HS-5 (cell line): Measurements from ENCODE around the gene SGF29.
"Not testable (repeated sequence)": the region's sequence is repeated elsewhere in the genome, so short reads cannot be mapped to it uniquely, and the experiment has no call there.

Experiments used
- DNase-seq: peaks from one replicate; pipeline ENCODE4 v3.0.0-alpha.2; 2012; ENCODE audit warnings: low read depth

SGF29 gene

DNA sequence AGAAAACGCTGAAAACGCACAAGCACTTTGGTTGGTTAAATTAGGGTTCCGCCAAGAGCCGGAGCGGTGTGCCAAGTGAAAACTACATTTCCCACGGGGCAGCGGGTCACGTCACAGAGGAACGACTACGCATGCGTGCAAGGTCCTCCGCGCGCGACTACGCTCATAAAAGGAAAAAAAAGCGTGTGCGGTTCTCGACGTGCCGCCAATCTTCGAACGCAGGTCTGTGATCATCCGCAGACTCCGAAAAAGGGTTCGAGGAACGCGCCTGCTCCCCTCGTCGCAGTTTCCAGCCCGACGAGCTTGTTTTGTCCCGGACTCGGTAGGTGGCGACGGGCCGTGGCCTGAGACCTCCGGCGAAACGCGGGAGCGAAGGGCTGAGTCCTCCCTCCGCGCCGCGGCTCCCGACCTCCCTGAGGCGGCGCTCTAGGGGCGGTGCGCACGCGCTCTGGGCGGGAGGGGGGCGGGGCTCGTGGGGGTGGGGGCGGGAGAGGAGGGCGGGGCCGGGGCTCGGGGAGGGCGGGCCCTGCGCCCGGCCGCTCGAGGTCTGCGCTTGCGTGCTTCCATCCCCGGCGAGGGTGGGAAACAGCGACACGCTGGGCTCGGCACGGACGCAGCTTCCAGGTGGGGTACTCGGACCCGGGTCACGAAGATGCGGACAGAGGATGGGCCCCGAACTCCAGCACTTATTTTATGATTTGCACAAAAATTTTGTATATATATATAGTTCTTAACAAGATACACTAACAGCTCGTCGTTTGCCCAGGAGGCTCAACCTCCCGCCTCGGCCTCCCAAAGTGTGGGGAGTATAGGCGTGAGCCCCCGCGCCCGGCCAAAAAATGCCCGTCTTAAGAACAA lies at the start of gene SGF29:
TSS of gene SGF29 (plus strand) at position 145 of the 858 bp plus-strand sequence. CDS start 27,150 bp downstream, outside the sequence.
- peak; percentile 80 for DNase-seq

DNA sequence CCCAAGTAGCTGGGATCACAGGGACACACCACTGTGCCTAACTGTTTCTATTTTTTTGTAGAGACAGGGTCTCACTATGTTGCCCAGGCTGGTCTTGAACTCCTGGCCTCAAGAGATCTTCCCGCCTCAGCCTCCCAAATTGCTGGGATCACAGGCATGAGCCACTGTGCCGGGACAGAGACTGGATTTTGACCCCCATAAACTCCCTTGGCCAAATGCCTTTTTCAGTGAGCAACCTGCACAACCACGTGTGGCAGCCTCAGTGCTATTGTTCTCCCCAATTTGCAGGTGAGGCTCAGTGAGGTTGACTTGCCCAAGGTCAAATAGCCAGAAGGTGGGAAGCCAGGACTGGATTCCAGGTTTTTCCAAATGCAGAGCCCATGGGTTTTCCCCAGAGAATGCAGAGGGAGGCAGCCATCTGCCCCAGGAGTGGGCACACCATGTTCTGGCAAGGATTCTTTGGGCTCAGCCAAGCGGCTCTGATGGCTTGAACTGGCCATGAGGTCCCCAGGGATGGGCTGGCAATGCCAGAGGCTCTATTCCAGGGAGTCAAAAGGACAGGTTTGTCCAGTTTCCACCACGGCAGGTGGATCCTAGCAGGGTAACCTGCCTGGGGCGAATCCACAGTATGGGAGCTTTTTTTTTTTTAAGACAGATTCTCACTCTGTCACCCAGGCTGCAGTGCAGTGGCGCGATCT lies 48.9 kb upstream of the SGF29 start:
- DNase-seq: no peak

DNA sequence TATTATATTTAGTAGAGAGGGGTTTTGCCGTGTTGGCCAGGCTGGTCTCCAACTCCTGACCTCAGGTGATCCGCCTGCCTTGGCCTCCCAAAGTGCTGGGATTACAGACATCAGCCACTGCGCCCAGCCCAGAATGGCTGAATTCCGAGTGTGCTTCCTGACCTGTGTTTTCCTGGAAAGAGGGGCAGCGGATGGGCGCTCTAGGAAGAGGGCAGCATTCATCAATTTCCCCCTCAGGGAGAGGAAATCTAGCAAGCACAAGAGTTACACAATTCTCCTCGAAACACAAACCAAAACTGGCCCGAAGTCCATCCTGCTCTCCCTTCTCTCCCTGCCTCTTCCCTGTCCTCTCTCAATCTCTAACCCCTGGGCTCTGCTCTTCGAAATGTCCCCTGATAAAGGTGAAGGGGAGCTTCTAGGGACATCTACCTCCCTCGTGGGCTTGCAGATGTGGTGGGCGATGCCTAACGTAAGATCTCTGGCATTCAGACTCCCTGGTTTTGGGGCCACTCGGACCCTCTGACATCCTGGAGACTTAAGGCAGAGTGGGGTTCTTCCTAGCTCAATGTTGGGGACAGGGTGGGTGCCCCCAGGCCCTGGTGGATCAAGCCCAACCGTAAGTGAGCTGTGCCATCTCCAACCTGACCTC lies 48.1 kb upstream of the SGF29 start:
- no peak for DNase-seq

DNA sequence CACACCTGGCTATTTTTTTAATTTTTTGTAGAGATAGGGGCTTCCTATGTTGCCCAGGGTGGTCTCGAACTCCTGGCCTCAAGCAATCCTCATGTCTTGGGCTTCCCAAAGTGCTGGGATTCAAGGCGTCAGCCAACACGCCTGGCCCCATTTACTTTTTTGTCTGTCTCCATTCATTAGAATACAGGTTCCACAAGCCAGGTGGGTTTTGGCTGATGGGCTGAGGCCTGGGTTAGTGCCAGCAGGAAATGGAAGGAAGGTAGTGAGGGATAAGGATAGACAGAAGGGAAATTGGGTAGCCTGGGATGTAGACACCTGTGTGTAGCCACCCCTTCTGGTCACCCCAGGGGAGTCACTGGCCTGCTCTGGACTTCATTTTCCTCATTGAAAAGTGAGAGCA lies 42.7 kb upstream of the SGF29 start:
- DNase-seq: no peak

DNA sequence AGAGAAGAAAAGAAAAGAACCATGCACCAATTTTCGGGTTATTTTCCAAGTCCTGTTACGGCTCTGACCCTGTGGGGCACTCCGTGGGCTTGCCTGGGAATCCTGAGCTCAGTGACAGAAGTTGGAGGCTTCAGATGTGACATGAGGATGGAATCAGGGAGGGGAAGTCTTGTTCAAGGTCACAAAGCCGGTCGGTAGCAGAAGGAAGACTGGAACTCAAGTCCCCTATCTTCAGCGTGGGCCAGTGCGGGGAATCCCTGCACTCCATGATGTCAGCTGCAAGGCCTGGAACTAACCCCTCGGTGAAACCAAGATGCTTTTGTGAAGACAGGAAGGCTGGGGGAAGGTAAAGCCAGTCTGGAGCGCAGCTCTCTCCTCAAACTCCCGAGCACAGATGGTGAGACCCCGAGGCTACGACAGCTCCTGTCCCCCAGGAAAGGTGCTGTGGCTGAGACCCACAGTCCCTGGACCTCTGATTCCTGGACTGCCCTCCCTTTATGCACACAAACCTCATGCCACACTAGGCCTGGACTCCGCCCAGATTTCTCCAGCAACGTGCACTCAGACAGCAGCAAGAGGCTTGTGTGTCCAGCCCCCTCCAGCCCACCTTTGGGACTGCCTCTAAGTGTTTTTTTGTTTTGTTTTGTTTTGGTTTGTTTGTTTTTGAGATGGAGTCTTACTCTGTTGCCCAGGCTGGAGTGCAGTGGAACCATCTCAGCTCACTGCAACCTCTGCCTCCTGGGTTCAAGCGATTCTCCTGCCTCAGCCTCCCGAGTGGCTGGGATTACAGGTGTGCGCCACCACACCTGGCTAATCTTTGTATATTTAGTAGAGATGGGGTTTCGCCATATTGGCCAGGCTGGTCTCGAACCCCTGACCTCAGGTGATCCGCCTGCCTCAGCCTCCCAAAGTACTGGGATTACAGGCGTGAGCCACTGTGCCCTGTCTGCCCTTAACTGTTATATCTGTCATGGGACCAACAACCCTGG lies 41.6 kb upstream of the SGF29 start:
- no peak for DNase-seq

DNA sequence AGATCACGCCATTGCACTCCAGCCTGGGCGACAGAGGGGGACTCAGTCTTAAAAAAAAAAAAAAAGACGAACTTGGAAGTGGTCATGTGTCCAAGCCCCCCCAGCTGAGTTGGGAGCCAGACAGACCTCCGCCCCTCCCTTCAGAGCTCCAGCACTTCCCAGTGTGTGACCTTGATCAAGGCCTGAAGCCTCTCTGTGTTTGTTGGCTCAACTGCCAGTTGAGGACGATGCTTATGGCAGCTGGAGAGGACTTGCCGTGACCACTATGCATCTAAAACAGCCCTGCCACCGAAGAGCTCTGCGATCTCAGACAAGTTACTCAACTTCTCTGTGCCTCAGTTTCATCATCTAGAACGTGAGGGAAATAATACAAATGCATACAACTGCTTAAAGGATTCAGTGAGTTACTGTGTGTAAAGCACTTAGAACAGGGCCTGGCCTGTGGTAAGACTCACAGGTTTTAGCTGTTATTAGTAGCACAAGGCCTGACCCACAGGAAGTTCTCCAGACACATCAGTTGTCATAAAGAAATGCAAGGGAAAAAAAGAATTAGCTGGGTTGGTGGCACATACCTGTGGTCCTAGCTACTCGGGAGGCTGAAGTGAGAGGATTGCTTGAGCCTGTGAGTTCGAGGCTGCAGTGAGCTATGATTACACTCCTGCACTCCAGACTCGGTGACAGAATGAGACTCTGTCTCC lies 40.1 kb upstream of the SGF29 start:
- no peak for DNase-seq

DNA sequence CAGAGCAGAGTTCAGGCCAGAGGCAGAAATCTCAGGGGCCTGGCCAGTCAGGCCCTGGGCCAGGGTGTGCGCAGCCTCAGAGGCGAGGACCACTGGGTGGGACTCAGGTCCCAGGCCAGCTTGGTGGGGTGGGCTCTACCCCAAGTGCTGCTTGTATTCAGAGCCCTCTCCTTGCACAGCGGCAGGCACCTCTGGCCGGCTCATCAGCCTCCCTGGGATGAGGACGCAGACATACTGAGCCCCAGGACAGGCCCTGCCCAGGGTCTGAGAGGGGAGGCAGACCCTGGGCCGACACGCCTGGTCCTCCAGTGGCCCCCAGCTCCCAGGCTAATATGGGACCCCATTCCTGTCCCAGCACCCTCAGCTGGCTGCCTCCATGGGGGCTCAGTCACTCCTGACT lies 39.5 kb upstream of the SGF29 start:
- DNase-seq: no peak

DNA sequence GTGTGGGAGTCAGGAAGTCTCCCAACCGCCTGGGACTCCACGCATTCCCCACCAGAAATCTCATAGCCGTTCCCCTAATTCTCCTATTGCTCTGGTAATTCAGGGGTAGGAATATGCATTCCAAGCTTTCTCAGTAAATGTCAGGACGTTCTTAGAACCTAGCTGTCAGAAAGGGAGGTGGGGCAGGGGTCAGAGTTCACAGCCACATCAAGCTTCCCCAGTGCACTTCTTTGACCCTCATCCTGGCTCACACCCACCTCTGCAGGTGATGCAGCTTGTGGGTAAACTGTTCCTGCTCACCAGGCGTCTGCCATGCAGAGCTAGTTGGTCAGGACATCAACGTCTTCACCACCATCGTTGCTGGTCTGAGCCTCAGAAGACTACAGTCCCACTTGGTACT lies 33.0 kb upstream of the SGF29 start:
- no peak for DNase-seq

DNA sequence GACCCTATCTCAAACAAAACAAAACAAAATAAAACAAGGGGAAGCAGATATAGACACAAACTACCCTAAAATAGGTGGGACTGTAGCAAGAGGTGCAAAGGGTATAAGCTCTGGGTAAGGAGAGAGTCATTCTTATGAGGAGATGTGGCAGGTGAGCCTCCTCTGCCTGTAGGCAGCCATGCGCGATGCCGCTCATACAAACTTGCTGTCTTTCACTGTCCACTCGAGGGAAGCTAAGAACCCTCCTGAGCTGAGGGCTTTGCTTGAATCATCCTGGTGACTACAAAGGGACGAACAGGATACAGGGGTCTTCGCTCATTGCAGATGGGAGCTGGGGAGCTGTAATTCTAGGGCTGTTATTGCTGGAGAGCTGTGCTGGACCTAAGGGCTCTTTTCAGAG lies 32.3 kb upstream of the SGF29 start:
- DNase-seq: no peak

DNA sequence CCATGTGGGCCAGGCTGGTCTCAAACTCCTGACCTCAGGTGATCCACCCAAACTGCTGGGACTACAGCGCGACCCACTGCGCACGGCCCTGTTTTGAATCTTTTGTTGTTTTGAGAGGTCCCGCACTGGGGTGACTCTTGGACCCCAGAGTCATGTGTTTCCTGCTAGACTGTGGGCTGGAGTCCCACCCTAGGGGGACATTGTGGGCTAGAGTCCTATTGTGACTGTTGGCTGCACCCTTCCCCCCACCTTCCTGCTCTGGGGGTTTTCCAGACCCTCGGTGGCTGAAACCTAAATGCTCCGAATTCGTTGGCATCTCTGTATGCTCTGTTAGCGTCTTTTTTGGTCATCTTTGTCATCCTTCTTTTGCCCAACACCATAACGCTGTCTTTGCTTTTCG lies 30.9 kb upstream of the SGF29 start:
- DNase-seq: no peak

DNA sequence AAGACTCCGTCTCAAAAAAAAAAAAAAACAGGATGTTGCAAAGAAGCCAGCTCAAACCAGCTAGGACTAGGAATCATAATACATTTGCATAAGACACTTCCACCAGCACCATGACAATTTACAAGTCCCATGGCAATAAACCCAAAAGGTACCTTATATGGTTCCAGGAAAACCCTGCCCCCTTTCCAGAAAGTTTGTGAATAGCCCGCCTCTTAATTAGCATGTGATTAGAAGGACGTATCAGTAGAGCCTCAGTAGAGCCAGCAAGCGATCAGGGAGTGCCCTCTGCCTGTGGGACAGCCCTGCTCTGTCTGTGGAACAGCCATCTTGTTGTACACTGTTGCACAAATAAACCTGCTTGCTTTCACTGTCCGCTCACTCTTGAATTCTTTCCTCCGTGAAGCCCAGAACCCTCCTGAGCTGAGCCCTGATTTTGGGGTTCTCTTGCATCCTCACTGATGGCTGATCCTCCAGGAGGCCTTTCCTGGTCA lies 29.0 kb upstream of the SGF29 start:
- DNase-seq: no peak

DNA sequence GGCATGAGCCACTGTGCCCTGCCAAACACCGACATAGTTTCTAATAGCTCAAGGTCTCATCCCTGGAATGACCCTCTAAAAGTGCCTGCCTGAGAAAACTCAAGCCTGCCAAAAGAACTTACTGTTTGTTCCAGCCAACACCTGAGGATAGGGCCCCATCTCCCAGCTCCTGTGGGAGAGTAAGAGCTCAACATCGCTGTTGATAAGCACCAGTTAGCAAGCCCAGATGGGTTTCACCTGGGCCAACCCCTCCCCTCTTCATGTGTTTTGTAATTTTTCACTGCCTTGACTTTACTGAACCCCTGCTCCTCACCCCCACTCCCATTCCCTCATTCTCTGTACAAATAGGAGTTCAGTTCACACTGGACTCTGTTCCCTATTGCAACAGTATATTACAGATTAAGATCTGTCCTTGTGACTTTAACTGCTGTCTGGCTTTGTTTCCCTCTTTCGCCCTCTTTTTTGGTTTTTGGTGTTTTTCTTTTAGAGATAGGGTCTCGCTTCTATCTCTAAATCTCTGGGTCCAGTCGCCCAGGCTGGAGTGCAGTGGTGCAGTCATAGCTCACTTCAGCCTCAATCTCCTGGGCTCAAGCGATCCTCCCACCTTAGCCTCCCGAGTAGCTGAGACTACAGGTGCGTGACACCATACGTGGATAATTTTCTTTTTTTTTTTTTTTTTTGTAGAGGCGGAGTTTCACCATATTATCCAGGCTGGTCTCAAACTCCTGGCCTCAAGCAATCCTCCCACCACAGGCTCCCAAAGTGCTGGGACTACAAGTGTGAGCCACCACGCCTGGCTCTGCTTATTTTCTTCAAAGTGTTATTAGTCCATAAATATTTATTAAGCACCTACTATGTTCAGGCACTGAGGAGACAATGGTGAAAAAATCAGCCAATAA lies 27.3 kb upstream of the SGF29 start:
- no peak for DNase-seq

DNA sequence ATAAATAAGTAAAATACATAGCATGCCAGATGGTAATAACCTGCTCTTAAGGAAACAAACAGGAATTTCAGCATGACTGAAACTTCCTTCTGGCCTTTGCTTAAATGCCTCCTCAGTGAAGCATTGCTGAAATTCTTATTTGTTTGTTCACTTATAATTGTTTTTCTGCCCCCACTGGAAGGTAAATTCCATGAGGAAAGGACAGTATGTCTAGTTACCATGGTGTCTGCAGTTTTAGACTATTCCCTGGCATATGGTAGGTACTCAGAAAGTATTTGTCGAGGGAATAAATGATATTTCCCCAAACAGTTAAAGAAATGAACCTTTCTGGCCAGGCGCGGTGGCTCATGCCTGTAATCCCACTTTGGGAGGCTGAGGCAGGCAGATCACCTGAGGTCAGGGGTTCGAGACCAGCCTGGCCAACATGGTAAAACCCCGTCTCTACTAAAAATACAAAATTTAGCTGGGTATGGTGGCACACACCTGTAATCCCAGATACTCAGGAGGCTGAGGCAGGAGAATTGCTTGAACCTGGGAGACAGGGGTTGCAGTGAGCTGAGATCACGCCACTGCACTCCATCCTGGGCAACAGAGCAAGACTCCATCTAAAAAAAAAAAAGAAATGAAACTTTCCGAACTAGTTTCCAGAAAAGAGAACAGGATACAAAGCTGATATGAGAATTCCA lies 26.5 kb upstream of the SGF29 start:
- not testable (repeated sequence) for DNase-seq

DNA sequence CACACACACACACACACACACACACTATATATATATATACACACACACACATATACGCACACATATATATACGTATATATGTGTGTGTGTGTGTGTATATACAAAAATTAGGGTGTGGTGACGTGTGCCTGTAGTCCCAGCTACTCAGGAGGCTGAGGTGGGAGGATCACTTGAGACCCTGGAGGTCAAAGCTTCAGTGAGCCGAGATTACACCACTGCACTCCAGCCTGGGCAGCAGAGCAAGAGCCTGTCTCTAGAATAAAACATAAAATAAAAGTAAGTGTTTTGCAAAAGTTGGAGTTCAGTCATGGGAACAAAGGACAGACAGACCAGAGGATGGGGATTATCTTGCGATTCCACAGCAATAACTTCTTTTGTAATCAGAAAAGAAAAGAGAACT lies 25.7 kb upstream of the SGF29 start:
- DNase-seq: no peak

DNA sequence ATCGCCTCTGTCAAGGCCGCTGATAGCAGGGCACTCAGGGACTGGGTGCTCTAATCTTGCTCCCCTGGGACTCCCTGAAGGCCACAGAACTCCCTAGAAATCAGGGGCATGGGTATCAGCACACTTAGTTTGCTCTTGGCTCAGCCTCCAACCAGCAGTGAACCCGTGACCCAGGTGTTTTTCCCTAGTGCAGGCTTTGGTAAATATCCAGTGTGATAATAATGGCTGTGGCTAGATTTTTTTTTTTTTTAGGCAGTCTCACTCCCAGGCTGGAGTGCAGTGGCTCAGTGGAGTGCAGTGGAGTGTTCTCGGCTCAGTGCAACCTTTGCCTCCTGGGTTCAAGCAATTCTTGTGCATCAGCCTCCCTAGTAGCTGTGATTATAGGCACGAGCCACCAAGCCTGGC lies 25.3 kb upstream of the SGF29 start:
- no peak for DNase-seq

DNA sequence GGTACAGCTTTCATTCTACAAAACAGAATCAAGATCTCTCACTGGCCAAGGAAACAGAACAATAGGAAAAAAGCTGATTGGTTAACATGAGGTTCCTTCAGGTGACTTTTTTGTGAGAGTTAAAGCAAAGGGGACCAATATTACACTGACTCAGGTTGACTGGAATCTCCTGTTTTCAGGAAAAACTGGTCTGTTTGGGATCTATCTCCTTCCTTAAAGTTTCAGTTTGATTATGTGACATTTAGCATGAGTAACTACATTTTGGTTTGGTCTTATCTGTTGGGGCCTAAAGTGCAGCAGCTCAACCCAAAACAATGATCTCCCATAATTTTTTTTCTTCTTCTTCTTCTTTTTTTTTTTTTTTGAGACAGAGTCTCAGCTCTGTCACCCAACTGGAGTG lies 24.6 kb upstream of the SGF29 start:
- DNase-seq: no peak

DNA sequence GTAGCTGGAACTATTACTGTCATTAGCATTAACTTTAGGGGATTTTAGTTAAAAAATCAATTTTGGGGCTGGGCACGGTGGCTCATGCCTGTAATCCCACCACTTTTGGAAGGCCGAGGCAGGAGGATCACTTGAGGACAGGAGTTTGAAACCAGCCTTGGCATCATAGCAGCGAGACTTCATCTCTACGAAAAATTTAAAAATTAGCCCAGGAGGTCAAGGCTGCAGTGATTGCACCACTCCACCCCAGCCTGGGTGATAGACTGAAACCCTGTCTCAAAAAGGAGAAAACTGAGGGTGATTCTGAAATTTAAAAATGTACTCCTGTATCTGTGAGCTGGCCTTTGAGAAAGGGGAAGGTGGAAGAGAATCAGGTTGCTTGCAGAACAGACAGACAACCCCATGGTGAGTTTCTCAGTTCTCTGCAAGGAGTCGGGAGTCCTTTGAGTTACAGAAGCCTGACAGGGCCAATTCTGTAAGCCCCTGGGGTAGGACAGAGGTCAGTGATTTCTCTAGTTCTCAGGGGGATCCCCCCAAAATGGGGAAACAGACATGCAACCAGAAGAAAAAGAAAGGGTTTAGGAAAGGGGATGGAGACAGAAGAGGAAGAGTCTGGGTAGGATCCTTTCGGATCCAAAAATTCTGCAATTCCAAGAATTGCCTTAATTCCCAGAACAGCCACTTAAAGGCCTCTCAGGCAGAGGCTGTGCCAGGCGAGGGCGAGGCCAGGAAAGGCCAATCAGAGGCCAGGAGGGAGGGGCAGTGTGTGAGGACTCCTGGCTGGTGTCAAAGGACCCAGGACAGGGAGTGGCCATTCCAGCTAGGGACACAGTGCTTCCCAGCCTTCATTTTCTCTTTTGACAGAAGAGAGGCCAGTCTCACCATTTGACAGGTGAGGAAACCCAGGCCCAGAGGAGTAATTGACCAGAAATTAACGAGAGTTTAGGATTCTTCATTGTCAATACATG lies 21.7 kb upstream of the SGF29 start:
- DNase-seq: no peak
